ENCODE results near the gene IMMP2L. TPM values are rescaled to one million over a fixed set of nuclear protein-coding genes. Genes with fewer than 3 reads are reported as not detected.

The IMMP2L gene
- total RNA-seq, 4 donors from 2014 or later, result 19.0 to 37.2 (median 21.3) TPM

- TF ChIP-seq CTCF (IDR thresholded peaks at IDR 0.05; ENCODE audit: low read depth), result no peak
These were observed 925.0 kb downstream of the IMMP2L start for GRCh38 chr7:110637252-110637651.

GRCh38 chr7:110633313-110633712 is 929.0 kb downstream of the IMMP2L start:
- no peak for TF ChIP-seq CTCF (IDR thresholded peaks at IDR 0.05; ENCODE audit: low read depth)

GRCh38 chr7:110626414-110626813 is 935.9 kb downstream of the IMMP2L start:
- TF ChIP-seq CTCF (IDR thresholded peaks at IDR 0.05; ENCODE audit: low read depth), result no peak

- no peak for TF ChIP-seq CTCF (IDR thresholded peaks at IDR 0.05; ENCODE audit: low read depth)
These were observed 937.0 kb downstream of the IMMP2L start for GRCh38 chr7:110625294-110625693.

GRCh38 chr7:110623436-110623835 is 938.9 kb downstream of the IMMP2L start:
- no peak for TF ChIP-seq CTCF (IDR thresholded peaks at IDR 0.05; ENCODE audit: low read depth)

GRCh38 chr7:110621289-110621688 is 941.0 kb downstream of the IMMP2L start:
- TF ChIP-seq CTCF (IDR thresholded peaks at IDR 0.05; ENCODE audit: low read depth), result no peak

GRCh38 chr7:110620110-110620735 is 942.1 kb downstream of the IMMP2L start:
- TF ChIP-seq CTCF (IDR thresholded peaks at IDR 0.05; ENCODE audit: low read depth), result no peak

Small RNAs within 50 kb of the gene (small RNA-seq; reads per million reads assigned to genes)
- not detected for gene AC003989.2

Data from subcutaneous adipose tissue (tissue), 4 donors.